Upper lobe of left lung (tissue), 4 donors: ENCODE data around the gene RASAL1.

ENCODE experiments used
- EP300 ChIP-seq, 4 donors: sonication (generic); formaldehyde crosslinking; IDR thresholded peaks; one replicate each; pipeline ENCODE4 v1.5.1; 2017; ENCODE audit warnings: antibody characterized with exemption in 4 of 4, control low read depth in 2 of 4
- POLR2AphosphoS5 ChIP-seq, 2 donors: sonication (generic); formaldehyde crosslinking; IDR thresholded peaks; one replicate each; pipeline ENCODE4 v1.5.1; 2017; ENCODE audit warnings: antibody characterized with exemption in 2 of 2
- TF ChIP-seq, protein P1 (sequence below), 6 experiments: fragments of 450-650 bp in 4 of 6; fragments of 200-600 bp in 2 of 6; sonication (generic) in 2 of 6; IDR thresholded peaks; one replicate each; pipeline ENCODE4 v1.5.1; 2016 to 2019; ENCODE audit warnings: antibody characterized with exemption in 6 of 6

DNA sequence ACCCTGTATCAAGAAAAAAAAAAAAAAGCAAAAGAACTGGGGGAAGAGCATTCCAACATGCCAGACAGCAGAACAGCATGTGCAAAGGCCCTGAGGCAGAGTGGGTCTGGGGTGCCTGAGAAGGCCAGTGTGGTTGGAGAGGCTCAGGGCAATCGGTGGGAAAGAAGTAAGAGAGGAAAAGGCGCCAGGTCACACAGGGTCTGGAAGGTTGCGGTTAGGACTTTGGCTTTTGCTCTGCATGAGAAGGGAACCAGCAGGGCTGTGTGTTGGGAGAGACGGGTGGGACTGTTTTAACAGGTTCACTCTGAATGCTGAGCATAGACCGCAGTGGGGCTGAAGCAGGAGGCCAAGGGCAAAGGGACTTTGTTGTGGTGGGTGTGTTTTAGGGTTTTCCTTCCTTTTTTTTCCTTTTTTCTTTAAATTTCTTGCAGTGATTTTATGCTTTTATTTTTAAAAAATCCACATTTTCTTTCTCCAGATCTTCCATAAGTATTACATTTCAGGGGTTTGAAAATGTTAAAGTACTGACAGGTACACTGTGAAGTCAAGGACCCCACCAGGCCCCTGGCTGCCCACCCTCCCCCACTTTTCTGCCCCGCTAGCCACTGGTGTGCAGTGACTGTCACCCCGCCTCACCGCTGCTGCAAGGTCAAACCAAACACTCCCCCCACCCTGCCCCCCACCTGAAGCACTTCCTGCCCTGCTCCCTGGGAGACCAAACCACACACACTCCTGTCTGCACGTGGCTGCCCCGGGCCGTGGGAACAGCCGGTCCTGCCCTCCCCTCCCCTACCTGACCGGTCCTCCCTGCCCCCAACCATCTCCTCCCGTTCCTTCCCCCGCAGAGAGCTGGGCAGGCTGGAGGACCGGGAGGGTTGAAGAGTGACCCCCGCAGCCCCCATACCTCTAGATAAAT is 49.1 kb downstream of the RASAL1 start:
- TF ChIP-seq, protein P1, sequence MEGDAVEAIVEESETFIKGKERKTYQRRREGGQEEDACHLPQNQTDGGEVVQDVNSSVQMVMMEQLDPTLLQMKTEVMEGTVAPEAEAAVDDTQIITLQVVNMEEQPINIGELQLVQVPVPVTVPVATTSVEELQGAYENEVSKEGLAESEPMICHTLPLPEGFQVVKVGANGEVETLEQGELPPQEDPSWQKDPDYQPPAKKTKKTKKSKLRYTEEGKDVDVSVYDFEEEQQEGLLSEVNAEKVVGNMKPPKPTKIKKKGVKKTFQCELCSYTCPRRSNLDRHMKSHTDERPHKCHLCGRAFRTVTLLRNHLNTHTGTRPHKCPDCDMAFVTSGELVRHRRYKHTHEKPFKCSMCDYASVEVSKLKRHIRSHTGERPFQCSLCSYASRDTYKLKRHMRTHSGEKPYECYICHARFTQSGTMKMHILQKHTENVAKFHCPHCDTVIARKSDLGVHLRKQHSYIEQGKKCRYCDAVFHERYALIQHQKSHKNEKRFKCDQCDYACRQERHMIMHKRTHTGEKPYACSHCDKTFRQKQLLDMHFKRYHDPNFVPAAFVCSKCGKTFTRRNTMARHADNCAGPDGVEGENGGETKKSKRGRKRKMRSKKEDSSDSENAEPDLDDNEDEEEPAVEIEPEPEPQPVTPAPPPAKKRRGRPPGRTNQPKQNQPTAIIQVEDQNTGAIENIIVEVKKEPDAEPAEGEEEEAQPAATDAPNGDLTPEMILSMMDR (IDR thresholded peaks at IDR 0.05), result no peak
- TF ChIP-seq POLR2AphosphoS5 (IDR thresholded peaks at IDR 0.05) (no peak), EP300 (IDR thresholded peaks at IDR 0.05) (no peak)
